NCI-H1930 (cell line): ENCODE measurements around the gene SDK2.

ENCODE experiments used
- DNase-seq, 2 experiments: peaks; one replicate each; lab custom pipeline; 2025; lab: John Stamatoyannopoulos, UW

The SDK2 gene

DNA sequence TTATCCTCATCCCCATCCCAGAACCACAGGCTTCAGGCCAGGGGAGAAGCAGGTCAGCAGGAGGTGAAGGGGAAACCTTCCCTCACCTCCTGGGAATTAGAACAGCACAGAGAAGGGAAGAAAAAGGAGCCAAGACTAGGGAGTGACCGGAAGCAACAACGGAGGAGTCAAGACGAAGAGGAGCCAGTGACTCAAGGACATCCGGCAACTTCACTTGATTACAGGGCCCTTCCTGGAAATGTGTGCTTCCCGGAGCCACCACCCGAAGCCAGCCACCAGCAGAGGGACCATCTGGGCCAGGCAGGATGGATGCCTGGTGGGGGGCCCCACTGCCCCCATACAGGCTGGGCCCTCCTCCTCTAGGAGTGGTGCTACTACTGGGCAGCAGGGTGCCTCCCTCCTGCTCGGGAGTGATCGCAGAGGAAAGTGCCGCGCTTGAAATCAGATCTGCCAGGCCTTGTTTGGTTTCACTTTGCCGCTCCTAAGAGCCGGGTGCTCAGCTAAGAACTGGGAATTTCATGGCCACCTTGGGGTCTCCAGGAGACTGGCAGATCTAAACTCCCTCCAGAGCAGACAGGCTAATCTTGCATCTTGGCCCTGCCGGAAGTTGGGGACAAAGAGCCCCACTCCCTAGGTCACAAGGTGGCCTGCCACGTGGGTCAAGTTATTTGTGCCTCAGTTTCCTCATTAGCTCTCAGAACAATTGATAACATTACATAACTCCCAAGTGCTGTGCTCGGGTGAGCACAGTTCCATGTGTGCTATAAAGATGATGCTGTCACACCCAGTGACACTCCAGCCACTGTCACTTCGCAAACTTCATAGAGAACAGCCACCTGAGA is 339.1 kb downstream of the SDK2 start:
- no peak for DNase-seq

DNA sequence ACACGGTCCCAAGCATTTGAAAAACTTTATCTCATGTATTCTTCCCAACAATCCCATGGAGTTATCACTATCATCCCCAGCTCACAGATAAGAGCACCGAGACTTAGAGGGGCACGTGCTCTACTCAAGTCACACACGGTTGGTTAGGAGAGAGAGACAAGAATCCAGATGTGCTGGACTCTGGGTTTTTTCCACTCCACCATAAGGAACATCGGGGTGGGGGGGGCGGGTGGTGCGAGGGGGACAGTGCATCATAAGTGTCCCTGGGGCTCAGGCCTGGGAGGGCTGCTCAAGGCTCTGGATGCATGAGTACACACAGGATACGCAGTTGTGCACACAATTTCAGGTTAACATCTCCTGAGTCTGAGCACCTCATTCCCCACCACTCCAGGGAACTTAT is 339.8 kb downstream of the SDK2 start:
- no peak for DNase-seq

DNA sequence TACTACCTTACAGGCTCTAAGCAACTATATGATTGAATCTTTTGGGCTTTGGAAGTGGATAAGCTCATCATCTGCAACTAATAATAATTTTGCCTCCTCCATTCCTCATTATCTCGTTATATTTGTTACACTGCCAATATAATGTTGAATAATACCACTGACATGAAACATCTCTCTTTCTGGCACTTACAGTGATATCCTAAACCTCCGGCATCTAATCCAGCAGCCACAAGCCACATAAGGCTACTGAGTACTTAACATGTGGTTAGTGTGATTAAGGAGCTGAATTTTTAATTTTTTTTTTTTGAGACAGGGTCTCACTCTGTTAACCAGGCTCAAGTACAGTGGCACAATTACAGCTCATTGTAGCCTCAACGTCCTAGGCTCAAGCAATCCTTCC is 342.1 kb downstream of the SDK2 start:
- no peak for DNase-seq

DNA sequence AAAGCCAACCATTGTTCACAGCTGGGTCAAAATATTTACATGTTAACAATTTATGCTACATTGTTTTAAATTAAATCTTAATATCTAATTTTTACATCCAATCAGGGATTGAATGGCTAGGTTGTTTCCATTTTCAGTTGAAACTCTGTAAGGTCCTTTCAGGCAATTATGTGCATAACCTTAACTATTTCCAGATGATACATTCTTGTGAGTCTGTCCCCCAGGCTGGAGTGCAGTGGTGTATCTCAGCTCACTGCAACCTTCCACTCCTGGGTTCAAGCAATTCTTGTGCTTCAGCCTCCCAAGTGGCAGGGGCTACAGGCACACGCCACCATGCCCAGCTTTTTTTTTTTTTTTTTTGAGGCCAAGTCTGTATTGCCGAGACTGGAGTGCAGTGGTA is 342.9 kb downstream of the SDK2 start:
- DNase-seq: no peak

DNA sequence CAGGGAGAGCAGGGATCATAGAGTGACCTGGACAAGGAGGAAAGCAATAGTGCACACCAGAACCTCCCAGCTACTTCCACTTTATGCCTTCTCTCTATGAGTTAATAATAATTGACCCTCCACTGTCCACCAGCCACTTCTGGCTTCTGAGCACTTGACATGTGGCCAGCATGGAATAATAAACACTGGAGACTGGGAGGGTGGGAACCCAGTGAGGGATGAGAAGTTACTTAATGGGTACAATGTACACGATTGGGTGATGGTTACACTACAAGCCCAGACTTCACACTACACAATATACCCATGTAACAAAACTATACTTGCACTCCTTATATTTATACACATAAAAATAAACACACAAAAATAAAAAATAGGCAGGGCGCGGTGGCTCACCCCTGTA is 343.9 kb downstream of the SDK2 start:
- DNase-seq: no peak

DNA sequence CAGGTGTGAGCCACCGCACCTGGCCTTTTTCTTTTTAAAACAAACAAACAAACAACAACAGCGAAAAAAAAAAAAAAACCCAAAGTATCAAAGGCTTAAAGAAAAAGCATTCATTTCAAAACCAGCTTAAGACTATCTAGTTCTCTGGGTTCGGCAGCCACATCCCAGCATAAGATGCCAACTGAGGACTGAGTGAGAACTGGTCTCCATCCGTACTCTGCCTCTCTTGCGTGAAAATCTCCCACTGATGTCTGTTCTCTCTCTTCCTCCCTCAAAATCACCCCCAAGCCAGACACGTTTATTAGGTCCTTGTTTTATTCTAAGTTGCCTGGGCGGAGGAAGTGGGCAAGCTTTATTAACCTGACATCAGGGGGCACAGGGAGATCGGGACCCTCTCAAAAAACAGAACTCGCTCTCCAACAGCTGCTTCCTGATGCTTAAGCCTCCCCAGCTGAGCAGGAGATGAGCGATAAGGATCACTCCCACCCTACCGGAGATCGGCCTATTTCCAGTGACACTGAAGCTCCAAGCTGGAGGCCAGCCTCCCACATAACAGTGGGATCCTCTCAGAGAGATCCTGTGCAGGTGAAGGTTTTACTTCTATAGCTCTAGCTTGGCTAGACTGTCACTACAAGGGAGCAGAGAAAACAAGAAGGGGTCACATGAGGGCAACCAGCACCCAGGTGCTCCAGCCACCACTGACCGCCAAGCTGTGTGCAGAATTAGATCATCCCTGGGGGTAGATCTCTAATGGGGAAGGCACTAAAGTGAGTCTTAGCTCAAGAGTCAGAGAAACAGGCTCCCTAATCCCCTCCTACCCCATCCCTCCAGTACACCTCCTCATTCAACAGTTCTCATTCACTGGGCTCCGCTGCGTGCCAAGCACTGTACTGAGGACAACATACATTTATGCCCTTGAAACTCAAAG is 346.0 kb downstream of the SDK2 start:
- no peak for DNase-seq

DNA sequence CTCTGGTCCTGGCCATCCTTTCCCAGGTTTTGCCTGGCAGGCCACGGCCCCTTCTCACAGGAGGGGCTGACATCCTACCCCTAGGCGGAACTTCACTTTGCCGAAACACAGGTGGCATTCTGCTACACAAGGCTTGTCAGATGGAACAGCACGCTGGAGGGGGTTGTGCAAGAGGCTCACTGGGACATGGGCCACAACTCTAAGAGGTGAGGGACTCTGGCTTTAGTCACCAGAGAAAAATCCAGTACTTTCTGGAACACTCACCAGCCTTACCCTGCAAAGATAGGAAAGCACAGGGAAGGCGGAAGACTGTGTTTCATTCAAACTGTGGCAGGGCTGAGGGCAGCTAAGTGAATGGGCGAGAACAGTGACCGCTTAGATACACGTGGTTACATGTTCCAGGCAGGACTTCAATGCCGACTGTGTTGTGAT is 350.7 kb downstream of the SDK2 start:
- no peak for DNase-seq

DNA sequence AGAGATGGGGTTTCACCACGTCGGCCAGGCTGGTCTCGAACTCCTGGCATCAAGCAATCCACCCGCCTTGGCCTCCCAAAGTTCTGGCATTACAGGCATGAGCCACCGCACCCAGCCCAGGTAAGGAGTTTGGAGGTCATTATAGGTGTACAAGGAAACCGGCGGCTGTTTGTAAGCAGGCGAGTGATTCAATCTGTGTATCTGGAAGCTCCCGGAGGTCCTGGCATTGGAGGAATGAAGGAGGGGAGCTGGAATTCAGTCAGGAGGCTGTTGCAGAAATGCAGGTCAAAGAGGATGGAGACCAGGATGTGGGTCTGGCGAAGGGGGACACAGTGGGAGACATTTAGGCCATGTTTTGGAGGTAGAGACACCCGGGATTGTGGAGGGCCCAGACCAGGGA is 351.2 kb downstream of the SDK2 start:
- DNase-seq: no peak

DNA sequence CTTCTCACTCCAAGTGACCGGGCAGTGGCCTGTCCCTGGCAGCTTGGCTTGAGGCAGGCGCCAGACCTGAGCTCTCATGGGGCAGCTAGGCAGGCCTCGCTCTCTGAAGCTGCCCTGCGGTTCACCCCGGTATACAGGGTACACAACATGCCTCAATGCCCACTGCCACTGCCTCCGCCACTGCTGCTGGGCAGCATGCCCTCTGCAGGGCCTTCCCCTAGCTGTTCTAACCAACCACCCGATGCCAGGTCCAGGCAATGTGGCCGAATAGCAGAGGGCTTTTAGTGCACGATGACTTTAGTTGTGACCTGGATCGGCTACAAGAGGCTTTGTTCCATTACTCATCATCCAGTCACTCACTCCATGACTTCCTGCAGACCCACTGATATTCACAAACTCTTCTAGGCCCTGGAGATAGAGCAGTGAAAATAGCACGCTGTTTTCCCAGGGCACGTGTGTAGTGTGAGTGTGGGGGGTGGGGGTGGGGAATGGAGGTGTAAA is 352.2 kb downstream of the SDK2 start:
- DNase-seq: no peak

DNA sequence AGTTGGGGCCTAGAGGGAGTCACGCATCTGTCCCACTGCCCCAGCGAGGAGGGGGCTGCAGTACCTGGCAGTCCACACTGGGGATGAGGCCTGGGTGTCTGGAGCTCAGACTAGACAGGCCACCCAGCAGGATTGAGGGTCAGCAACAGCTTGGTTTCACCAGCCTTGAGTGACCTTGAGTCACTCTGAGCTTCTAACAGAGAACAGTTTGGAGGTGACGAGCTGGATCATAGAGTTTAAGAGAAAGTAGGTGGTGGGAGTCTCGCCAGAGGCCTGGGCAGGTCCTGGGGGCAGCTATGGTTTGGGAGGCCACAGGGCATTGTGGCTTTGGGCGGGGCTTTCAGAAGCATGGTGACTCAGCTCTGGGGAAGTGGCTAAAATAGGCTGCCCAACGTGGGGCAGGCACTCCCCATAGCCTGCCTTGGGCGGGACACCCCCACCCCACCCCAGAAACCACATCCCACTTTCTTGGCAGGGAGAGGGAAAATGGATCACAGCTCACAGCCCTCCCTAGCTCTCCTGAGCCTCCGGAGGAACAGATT is 352.9 kb downstream of the SDK2 start:
- no peak for DNase-seq

DNA sequence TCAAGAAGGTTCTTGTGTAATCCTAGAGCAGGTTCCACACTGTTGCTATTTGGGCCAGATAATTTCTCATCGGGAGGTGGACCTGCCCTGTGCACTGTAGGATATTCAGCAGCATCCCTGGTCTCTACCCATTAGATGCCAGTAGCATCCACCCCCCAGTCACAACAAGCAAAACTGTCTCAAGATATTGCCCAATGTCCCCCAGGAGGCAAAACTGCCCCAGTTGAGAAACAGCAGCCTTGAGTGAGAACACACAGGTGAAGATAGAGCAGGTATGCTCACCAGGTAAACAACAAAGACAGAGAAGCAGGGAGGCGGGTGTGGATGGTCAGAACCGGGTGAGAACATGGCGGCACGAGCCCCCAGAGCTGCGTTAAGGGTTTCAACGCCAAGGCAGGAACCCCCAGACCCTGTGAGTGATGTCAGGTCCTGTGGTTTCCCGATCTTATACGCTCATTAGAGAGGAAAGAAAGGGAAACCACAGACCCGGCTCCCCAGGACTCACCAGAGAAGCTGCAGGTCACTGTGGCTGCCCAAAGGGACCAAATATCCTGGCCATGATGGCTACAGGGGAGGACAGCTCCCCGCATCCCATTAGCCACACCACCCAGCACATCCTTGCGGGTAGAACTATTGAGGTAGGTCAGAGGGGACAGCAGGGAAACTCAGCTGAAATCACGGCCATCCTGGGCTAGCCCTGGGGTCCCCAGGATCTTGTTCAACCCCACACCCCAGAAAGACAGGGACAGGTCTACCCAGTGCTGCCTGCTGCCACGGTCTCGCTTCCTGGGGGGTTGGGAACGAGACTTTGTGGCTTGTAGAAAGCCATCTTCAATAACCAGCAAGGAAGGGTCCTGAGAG is 353.6 kb downstream of the SDK2 start:
- no peak for DNase-seq

DNA sequence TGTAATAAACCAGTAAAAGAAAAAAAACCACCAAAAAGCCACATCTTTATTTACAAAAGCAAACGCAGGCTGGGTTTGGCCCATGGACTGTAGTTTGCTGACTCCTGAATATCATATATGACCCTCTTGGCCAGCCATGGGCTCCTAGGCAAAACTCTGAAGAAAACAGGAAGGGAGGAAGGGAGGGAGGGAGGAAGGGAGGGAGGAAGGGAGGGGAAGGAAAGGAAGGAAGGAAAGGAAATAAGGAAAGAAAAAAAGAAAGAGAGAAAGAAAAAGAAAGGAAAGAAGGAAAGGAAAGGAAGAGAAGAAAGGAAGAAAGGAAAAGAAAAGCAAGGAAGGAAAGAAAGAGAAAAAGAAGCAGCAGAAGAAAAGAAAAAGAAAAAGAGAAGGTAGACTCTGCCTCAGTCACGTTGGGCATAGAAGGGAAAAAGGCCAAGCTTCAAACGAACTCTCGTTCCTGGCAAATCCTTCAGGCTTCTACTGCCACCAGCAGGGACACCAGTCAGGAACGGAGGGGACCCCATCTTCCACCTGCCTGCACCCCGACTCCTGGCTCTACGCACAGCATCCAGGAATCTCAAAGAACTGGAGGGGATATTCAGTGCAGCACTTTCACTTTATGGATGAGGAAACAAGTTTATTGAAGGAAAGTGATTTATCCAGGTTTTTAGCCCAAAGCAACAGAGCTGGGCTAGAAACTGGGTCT is 354.5 kb downstream of the SDK2 start:
- DNase-seq: no peak

DNA sequence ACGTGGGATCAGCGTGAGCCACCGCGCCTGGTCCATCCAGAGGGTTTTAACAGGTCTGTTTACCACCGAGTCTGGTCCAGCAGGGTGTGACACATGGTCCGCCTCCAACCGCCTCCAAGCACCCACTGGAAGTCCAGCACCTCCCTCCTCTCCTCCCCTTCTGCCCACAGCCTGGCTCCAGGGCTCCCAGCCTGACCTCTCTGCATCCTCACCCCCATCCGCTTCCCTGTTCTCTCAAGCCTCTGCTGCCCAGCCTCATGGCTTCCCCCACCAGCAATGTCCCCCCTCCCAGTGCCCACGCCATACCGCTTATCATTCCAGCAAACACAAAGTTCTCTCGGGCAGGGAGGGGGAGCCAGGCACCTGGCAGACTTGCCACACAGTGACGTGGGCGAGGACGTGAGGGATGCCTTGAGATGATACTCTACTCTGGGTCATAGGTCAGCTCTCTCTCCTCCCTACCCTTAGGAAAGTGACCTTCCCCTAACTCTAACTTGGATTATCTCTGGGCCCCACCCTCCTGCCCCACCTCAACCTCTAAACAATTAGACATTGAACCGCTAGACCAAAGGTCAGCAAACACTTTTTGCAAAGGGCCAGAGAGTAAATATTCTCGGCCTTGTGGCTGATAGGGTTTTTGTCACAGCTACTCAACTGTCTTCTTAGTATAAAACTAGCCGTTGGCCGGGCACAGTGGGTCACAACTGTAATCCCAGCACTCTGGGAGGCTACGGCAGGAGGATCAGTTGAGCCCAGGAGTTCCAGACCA is 355.5 kb downstream of the SDK2 start:
- no peak for DNase-seq

DNA sequence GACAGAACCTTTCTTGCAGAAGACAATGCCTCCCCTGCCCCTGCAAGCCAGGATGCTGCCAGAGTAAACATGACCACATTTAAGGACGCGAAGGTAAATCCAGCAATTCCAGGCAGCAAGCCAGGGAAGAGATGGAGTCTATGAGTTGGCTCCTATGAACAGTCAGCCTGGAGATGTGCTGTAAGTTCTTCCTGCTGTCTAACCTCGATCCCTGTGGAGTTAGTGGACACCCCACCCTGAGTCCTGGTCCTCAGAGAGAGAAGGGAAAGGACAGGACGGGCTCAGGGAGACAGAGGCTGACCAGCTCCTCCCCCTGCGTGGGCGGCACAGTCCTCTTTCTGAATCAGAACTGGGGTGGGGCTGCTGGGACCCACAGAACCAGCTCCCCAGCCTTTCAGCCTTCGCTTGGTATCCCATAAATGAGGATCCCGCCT is 357.4 kb downstream of the SDK2 start:
- DNase-seq: no peak

DNA sequence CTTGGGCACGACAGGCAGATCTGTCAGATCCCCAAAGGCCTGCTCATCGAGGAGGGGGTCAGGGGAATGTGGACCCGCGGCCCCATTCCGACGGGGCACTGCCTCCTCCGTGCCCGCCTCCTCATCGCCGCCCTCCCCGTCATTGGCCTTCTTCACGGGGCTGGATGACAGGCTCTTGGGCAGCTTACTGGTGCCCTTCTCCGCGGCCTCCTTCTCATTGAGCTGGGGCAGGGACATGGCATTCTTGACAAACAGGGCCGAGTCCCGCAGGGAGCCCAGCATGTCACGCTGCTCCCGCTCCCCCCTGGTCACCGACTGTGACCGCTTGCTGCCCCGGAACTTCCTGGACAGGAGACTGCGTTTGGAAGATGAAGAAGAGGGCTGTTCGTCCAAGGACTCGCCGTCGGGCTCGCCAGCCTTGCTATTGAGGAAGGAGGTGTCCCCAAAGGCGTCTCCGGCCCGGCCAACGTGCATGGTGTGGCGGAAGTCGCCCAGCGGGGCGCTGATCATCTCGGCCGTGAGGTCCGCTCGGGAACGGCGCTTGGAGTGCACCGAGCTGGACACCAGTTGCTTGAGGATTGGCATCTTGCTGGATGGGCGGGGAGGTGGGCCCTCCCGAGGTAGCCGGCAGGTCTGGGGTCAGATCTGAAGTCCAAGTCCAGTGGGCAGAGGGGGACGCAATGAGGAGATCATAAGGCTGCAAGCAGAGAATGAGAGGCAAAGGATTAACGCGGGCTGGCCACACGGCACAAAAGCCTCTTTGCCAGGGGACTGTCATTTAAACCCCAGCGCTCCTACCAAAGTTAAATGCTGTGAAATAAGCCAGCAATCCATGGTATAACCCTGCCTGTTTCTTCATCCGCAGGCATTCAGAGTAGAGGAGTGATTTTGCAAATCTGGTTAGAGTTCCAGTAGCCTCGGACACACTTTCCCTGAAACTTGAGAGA is 358.1 kb downstream of the SDK2 start:
- no peak for DNase-seq

DNA sequence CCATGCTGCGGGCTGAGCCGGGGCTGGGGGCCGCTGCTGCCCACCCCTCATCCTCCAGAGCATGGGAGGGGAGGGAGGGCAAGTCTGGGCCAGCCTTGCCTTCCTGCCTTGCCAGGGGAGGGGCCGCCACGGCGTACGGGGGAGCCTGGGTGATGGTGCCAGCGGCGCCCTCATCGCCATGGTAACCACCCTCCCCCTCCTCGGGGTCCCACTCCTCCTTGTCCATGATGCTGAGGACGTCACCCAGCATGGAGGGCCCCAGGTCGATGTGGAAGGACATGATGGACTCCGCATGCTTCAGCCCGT is 358.7 kb downstream of the SDK2 start:
- DNase-seq: no peak

DNA sequence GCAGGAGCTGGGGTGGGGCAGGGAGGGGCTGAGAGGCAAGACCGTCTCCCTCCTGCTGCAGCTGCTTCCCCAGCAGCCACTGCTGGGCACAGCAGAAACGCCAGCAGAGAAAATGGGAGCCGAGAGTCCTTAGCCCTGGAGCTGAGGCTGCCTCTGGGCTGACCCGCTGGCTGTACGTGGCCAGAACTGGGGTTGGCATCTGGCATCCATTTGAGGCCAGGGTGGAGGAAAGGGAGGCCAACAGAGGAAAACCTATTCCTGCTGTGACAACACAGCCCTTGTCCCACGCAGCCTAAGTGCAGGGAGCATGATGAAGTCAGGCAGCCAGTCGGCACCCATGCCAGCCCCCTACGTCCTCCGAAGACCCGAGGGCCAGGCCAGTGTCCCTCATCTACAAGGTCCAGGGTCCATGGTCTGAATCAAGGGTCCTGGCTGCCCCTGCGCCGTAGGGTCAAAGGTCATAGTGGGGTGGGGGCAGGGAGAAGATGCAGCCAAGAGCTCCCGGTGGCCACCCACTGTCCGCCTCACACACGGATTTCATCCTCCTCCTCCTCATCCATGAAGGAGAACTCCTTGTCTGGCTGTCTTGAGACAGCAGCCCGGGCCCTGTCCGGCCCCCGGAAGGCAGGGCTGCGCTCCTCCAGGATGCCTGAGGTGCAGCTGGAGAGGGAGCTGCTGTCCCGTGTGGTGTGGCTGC is 359.2 kb downstream of the SDK2 start:
- DNase-seq: no peak
